SW480 (cell line): Measurements from ENCODE around the gene TARS3.
A peak's percentile ranks its signal among the peaks of the same experiment; 100 is the strongest.

Source experiments
- DNase-seq: peaks from one replicate; pipeline ENCODE4 v3.0.0-alpha.2; 2016; ENCODE audit warnings: low spot score

The TARS3 gene

GRCh38 chr15:101623367-101624304 is 100.6 kb downstream of the TARS3 start:
- no peak for DNase-seq

- DNase-seq: no peak
Measured at GRCh38 chr15:101621961-101622360, 102.3 kb downstream of the TARS3 start.

GRCh38 chr15:101620671-101621070 is 103.6 kb downstream of the TARS3 start:
- no peak for DNase-seq

- no peak for DNase-seq
Measured at GRCh38 chr15:101619615-101619865, 104.7 kb downstream of the TARS3 start.

- DNase-seq: no peak
Measured at GRCh38 chr15:101618851-101619614, 105.2 kb downstream of the TARS3 start.

- no peak for DNase-seq
Measured at GRCh38 chr15:101618076-101618475, 106.2 kb downstream of the TARS3 start.

GRCh38 chr15:101617390-101617965 is 106.8 kb downstream of the TARS3 start:
- no peak for DNase-seq

- peak; percentile 36 for DNase-seq
Measured at GRCh38 chr15:101615986-101616848, 108.1 kb downstream of the TARS3 start.

- no peak for DNase-seq
Measured at GRCh38 chr15:101615414-101615985, 108.8 kb downstream of the TARS3 start.

GRCh38 chr15:101614761-101615160 is 109.5 kb downstream of the TARS3 start:
- DNase-seq: no peak

GRCh38 chr15:101614001-101614585 is 110.2 kb downstream of the TARS3 start:
- DNase-seq: no peak

GRCh38 chr15:101613130-101614000 is 110.9 kb downstream of the TARS3 start:
- peak; percentile 22 for DNase-seq

- no peak for DNase-seq
Measured at GRCh38 chr15:101612676-101613075, 111.6 kb downstream of the TARS3 start.

- DNase-seq: no peak
Measured at GRCh38 chr15:101611580-101612299, 112.5 kb downstream of the TARS3 start.

GRCh38 chr15:101611007-101611406 is 113.3 kb downstream of the TARS3 start:
- peak; percentile 21 for DNase-seq

GRCh38 chr15:101610611-101611000 is 113.7 kb downstream of the TARS3 start:
- DNase-seq: no peak

GRCh38 chr15:101609742-101610610 is 114.3 kb downstream of the TARS3 start:
- DNase-seq: no peak

GRCh38 chr15:101608201-101608600 is 116.1 kb downstream of the TARS3 start:
- peak; percentile 27 for DNase-seq

GRCh38 chr15:101607108-101607507 is 117.2 kb downstream of the TARS3 start:
- DNase-seq: no peak
